ENCODE results near the gene OR11H7.
"Not testable (repeated sequence)": the region's sequence is repeated elsewhere in the genome, so short reads cannot be mapped to it uniquely, and the experiment has no call there.

OR11H7 gene

GRCh38 chr14:20204721-20205120 is 24.1 kb upstream of the OR11H7 start:
- TF ChIP-seq CTCF (IDR thresholded peaks at IDR 0.05; ENCODE audit: low read depth, low read length, missing control alignments): no peak
- Histone ChIP-seq H3K36me3 (replicated peaks) (no peaks in the 10 kb centered on the region), H3K4me3 (ENCODE audit: low read depth, low read length) (no peak overlapping the region), H3K27me3 (replicated peaks) (no peaks in the 10 kb centered on the region), H3K27ac (no peak overlapping the region)
- DNase-seq: no peak
- in situ Hi-C loops (cut with HindIII; ENCODE audit: low pct_ligation_motif_present, low sequenced_read_pairs): no loop called here

- TF ChIP-seq CTCF (IDR thresholded peaks at IDR 0.05; ENCODE audit: low read depth, low read length, missing control alignments): no peak
- DNase-seq: no peak
- Histone ChIP-seq H3K27me3 (replicated peaks) (no peaks in the 10 kb centered on the region), H3K27ac (no peak overlapping the region), H3K4me3 (ENCODE audit: low read depth, low read length) (no peak overlapping the region), H3K36me3 (replicated peaks) (no peaks in the 10 kb centered on the region)
- in situ Hi-C loops (cut with HindIII; ENCODE audit: low pct_ligation_motif_present, low sequenced_read_pairs): no loop called here
These were observed 19.2 kb upstream of the OR11H7 start for GRCh38 chr14:20209595-20209994.

GRCh38 chr14:20212406-20212805 is 16.4 kb upstream of the OR11H7 start:
- H3K36me3 ChIP-seq (replicated peaks); H3K27me3 ChIP-seq (replicated peaks); H3K4me3 ChIP-seq (ENCODE audit: low read depth, low read length); DNase-seq; H3K27ac ChIP-seq; in situ Hi-C loops (cut with HindIII; ENCODE audit: low pct_ligation_motif_present, low sequenced_read_pairs): not testable (repeated sequence)

GRCh38 chr14:20215196-20215595 is 13.6 kb upstream of the OR11H7 start:
- H3K27me3 ChIP-seq (replicated peaks): no peaks in the 10 kb centered on the region
- in situ Hi-C loops (cut with HindIII; ENCODE audit: low pct_ligation_motif_present, low sequenced_read_pairs): no loop called here
- no peak overlapping the region for H3K4me3 ChIP-seq (ENCODE audit: low read depth, low read length)
- H3K27ac ChIP-seq: no peak overlapping the region
- no peaks in the 10 kb centered on the region for H3K36me3 ChIP-seq (replicated peaks)
- no peak for DNase-seq
- no peak for TF ChIP-seq CTCF (IDR thresholded peaks at IDR 0.05; ENCODE audit: low read depth, low read length, missing control alignments)

- no peak for TF ChIP-seq CTCF (IDR thresholded peaks at IDR 0.05; ENCODE audit: low read depth, low read length, missing control alignments)
- in situ Hi-C loops (cut with HindIII; ENCODE audit: low pct_ligation_motif_present, low sequenced_read_pairs): no loop called here
- H3K36me3 ChIP-seq (replicated peaks): no peaks in the 10 kb centered on the region
- no peak overlapping the region for H3K27ac ChIP-seq
- H3K4me3 ChIP-seq (ENCODE audit: low read depth, low read length): no peak overlapping the region
- H3K27me3 ChIP-seq (replicated peaks): no peaks in the 10 kb centered on the region
- no peak for DNase-seq
These were observed 9.7 kb upstream of the OR11H7 start for GRCh38 chr14:20219033-20219432.

GRCh38 chr14:20223410-20223809 is 5.4 kb upstream of the OR11H7 start, which contains the start of gene OR11H6:
Gene OR11H6, plus strand, starts transcription at chr14:20223710. Its CDS starts 0 bp downstream, at chr14:20223710.
- in situ Hi-C loops (cut with HindIII; ENCODE audit: low pct_ligation_motif_present, low sequenced_read_pairs): no loop called here
- H3K36me3 ChIP-seq (replicated peaks): no peaks in the 10 kb centered on the region

GRCh38 chr14:20235415-20235814 is 6.6 kb downstream of the OR11H7 start:
- in situ Hi-C loops (cut with HindIII; ENCODE audit: low pct_ligation_motif_present, low sequenced_read_pairs); H3K27me3 ChIP-seq (replicated peaks); H3K27ac ChIP-seq; DNase-seq; H3K36me3 ChIP-seq (replicated peaks); H3K4me3 ChIP-seq (ENCODE audit: low read depth, low read length): not testable (repeated sequence)

More at GRCh38 chr14:20223410-20223809, 5.4 kb upstream of the OR11H7 start, which contains the start of gene OR11H6:
- Histone ChIP-seq H3K27ac (no peak within 1 kb of the TSS), H3K4me3 (ENCODE audit: low read depth, low read length) (no peak within 1 kb of the TSS), H3K27me3 (replicated peaks) (no peaks in the 10 kb centered on the region)
- DNase-seq: no peak
- no peak for TF ChIP-seq CTCF (IDR thresholded peaks at IDR 0.05; ENCODE audit: low read depth, low read length, missing control alignments)
